H1 (cell line): ENCODE measurements around the gene GRK3. TPM values are rescaled to one million over a fixed set of nuclear protein-coding genes. Genes with fewer than 3 reads are reported as not detected.

Experiments used
- CTCF ChIA-PET: fragments of 300-600 bp; sonication (Branson Sonifier 250); formaldehyde crosslinking; loops from one replicate; lab custom pipeline; 2021; ENCODE audit not compliant: partially characterized antibody; lab: Charles Lee
- POLR2A ChIA-PET: fragments of 300-600 bp; sonication (Branson Sonifier 250); formaldehyde crosslinking; loops from one replicate; lab custom pipeline; 2021; ENCODE audit warnings: inconsistent platforms; ENCODE audit not compliant: partially characterized antibody; lab: Charles Lee
- DNase-seq, 2 experiments: peaks; one replicate each; pipeline versions ENCODE4 v3.0.0 to v3.0.0-alpha.2; 2010 to 2022; ENCODE audit warnings: low spot score in 2 of 2, low read depth in 1 of 2, mixed read lengths in 1 of 2
- FAIRE-seq: peaks from 2 replicates; lab custom pipeline; 2011; peaks lifted over from hg19 to GRCh38; lab: Jason Lieb, UNC
- H2AFZ ChIP-seq: 2 replicates; pipeline ENCODE4 v1.8.1; 2012; ENCODE audit warnings: low read length, inconsistent platforms
- H2AK5ac ChIP-seq: 2 replicates; pipeline ENCODE4 v1.6.1; 2013; ENCODE audit warnings: low read depth, low read length
- H2BK120ac ChIP-seq: replicated peaks from 2 replicates; pipeline ENCODE3; 2013; ENCODE audit warnings: low read depth, low read length, inconsistent platforms
- H2BK12ac ChIP-seq: 2 replicates; pipeline ENCODE4 v1.6.1; 2013; ENCODE audit warnings: low read depth, low read length
- H2BK15ac ChIP-seq: 2 replicates; pipeline ENCODE4 v1.6.1; 2013; ENCODE audit warnings: low read length
- H2BK20ac ChIP-seq: 2 replicates; pipeline ENCODE4 v1.6.1; 2013; ENCODE audit warnings: low read length
- H2BK5ac ChIP-seq: 2 replicates; pipeline ENCODE4 v1.6.1; 2013; ENCODE audit warnings: low read depth, low read length
- H3K14ac ChIP-seq: 2 replicates; pipeline ENCODE4 v1.6.1; 2013; ENCODE audit warnings: inconsistent platforms; ENCODE audit not compliant: insufficient read length
- H3K18ac ChIP-seq: 2 replicates; pipeline ENCODE4 v1.6.1; 2013; ENCODE audit warnings: low read length; ENCODE audit errors: extremely low read depth
- H3K23ac ChIP-seq: 2 replicates; pipeline ENCODE4 v1.6.1; 2013; ENCODE audit warnings: inconsistent platforms; ENCODE audit not compliant: insufficient read length
- H3K23me2 ChIP-seq: 2 replicates; pipeline ENCODE4 v1.6.1; 2013; ENCODE audit warnings: low read depth, low read length
- H3K27ac ChIP-seq: 2 replicates; pipeline ENCODE4 v1.6.1; 2011; ENCODE audit warnings: low read depth, low read length, inconsistent platforms
- H3K27me3 ChIP-seq, 4 experiments: replicated peaks in 1 of 4; 1 replicate in 1 of 4; 2 replicates in 3 of 4; pipeline versions ENCODE4 v1.6.1 to v1.8.1; 2011 to 2013; ENCODE audit warnings: low read length in 3 of 4, mild to moderate bottlenecking in 3 of 4, inconsistent platforms in 2 of 4, mixed read lengths in 2 of 4, moderate library complexity in 1 of 4; ENCODE audit not compliant: control insufficient read depth in 3 of 4, insufficient read depth in 3 of 4; ENCODE audit errors: extremely low read depth in 1 of 4
- H3K36me3 ChIP-seq, 4 experiments: 2 replicates each; pipeline versions ENCODE4 v1.6.1 to v1.8.1; 2011 to 2013; ENCODE audit warnings: mild to moderate bottlenecking in 4 of 4, low read length in 3 of 4, moderate library complexity in 2 of 4, control low read depth in 1 of 4, inconsistent platforms in 1 of 4; ENCODE audit not compliant: insufficient read depth in 4 of 4, control insufficient read depth in 2 of 4
- H3K4ac ChIP-seq: replicated peaks from 2 replicates; pipeline ENCODE3; 2013; ENCODE audit warnings: low read length, low read depth, mixed read lengths, inconsistent platforms; ENCODE audit not compliant: insufficient read length
- H3K4me1 ChIP-seq, 4 experiments: replicated peaks in 1 of 4; 1 replicate in 1 of 4; 2 replicates in 3 of 4; pipeline versions ENCODE4 v1.6.1 to v1.8.1; 2011 to 2013; ENCODE audit warnings: low read length in 3 of 4, inconsistent platforms in 2 of 4, mixed read lengths in 1 of 4; ENCODE audit not compliant: insufficient read depth in 4 of 4, control insufficient read depth in 3 of 4
- H3K4me2 ChIP-seq, 2 experiments: 2 replicates each; pipeline versions ENCODE4 v1.6.1 to v1.8.1; 2011 to 2013; ENCODE audit warnings: low read depth in 2 of 2, low read length in 2 of 2, control low read depth in 1 of 2, inconsistent platforms in 1 of 2, mild to moderate bottlenecking in 1 of 2; ENCODE audit not compliant: insufficient read depth in 1 of 2
- H3K4me3 ChIP-seq, 4 experiments: fragments of 200-600, 300-600 bp in 1 of 4; sonication (generic), shearing (Covaris generic), sonication (Bioruptor Twin) in 1 of 4; 2 replicates each; pipeline versions ENCODE4 v1.5.1 to v1.8.1; 2011 to 2016; ENCODE audit warnings: low read length in 4 of 4, low read depth in 3 of 4, control low read depth in 2 of 4, inconsistent platforms in 2 of 4, mild to moderate bottlenecking in 2 of 4, mixed read lengths in 1 of 4, moderate library complexity in 1 of 4; ENCODE audit not compliant: insufficient read depth in 2 of 4; ENCODE audit errors: extremely low read depth in 1 of 4
- H3K56ac ChIP-seq: replicated peaks from 2 replicates; pipeline ENCODE3; 2013; ENCODE audit warnings: low read depth, mild to moderate bottlenecking, mixed read lengths, low read length, inconsistent platforms; ENCODE audit not compliant: insufficient read length
- H3K79me1 ChIP-seq: 2 replicates; pipeline ENCODE4 v1.6.1; 2013; ENCODE audit warnings: low read depth, low read length, control low read depth
- H3K79me2 ChIP-seq, 2 experiments: 2 replicates each; pipeline versions ENCODE4 v1.6.1 to v1.8.1; 2012 to 2013; ENCODE audit warnings: low read length in 2 of 2, mild to moderate bottlenecking in 2 of 2, inconsistent platforms in 1 of 2; ENCODE audit not compliant: insufficient read depth in 2 of 2, control insufficient read depth in 1 of 2
- H3K9ac ChIP-seq, 4 experiments: replicated peaks in 1 of 4; 1 replicate in 1 of 4; 2 replicates in 3 of 4; pipeline versions ENCODE4 v1.6.1 to v1.8.1; 2011 to 2013; ENCODE audit warnings: low read depth in 3 of 4, low read length in 3 of 4, control low read depth in 2 of 4, mild to moderate bottlenecking in 2 of 4, moderate library complexity in 2 of 4, inconsistent platforms in 1 of 4; ENCODE audit errors: extremely low read depth in 1 of 4
- H3K9me3 ChIP-seq, 2 experiments: 2 replicates each; pipeline versions ENCODE4 v1.6.1 to v1.8.1; 2012 to 2013; ENCODE audit warnings: mild to moderate bottlenecking in 2 of 2, moderate library complexity in 2 of 2, control low read depth in 1 of 2, inconsistent platforms in 1 of 2, low read depth in 1 of 2, low read length in 1 of 2, mixed read lengths in 1 of 2; ENCODE audit not compliant: insufficient read depth in 2 of 2
- H4K20me1 ChIP-seq, 2 experiments: replicated peaks in 1 of 2; 2 replicates each; pipeline versions ENCODE3 to v1.8.1; 2011 to 2013; ENCODE audit warnings: inconsistent platforms in 2 of 2, low read length in 2 of 2, mild to moderate bottlenecking in 1 of 2; ENCODE audit not compliant: insufficient read depth in 2 of 2, control insufficient read depth in 1 of 2
- H4K5ac ChIP-seq: 2 replicates; pipeline ENCODE4 v1.6.1; 2013; ENCODE audit warnings: low read length, low read depth, mixed read lengths, inconsistent platforms; ENCODE audit not compliant: insufficient read length
- H4K8ac ChIP-seq: 2 replicates; pipeline ENCODE4 v1.8.0; 2013; ENCODE audit warnings: mild to moderate bottlenecking, moderate library complexity, low read length, inconsistent platforms; ENCODE audit not compliant: insufficient read depth; ENCODE audit errors: extremely low read depth
- H4K91ac ChIP-seq: replicated peaks from 2 replicates; pipeline ENCODE3; 2013; ENCODE audit warnings: low read length, mixed read lengths, inconsistent platforms; ENCODE audit not compliant: insufficient read length
- CBX5 ChIP-seq: fragments of 300-800, 300-1000 bp; sonication (generic); IDR thresholded peaks from 2 replicates; pipeline ENCODE4 v1.7.1; 2016; ENCODE audit warnings: antibody characterized with exemption, low read length, low read depth
- HDAC2 ChIP-seq, 2 experiments: fragments of 300-600 bp in 1 of 2; sonication (generic) in 1 of 2; IDR thresholded peaks; 2 replicates each; pipeline ENCODE4 v1.6.1; 2011 to 2012; ENCODE audit warnings: low read depth in 2 of 2, low read length in 2 of 2, mild to moderate bottlenecking in 2 of 2, moderate library complexity in 2 of 2, borderline replicate concordance in 1 of 2, inconsistent platforms in 1 of 2
- SAP30 ChIP-seq: fragments of 300-600 bp; sonication (generic); IDR thresholded peaks from 2 replicates; pipeline ENCODE4 v1.7.1; 2012; ENCODE audit warnings: low read length, moderate library complexity, mild to moderate bottlenecking, inconsistent platforms; ENCODE audit not compliant: insufficient read depth, insufficient replicate concordance
- SIX5 ChIP-seq: IDR thresholded peaks from 2 replicates; pipeline ENCODE4 v1.6.1; 2011; ENCODE audit warnings: mild to moderate bottlenecking, low read depth, low read length
- TAF1 ChIP-seq: IDR thresholded peaks from 2 replicates; pipeline ENCODE4 v1.6.1; 2011; ENCODE audit warnings: mild to moderate bottlenecking, low read depth, low read length
- WGBS, 2 experiments: shearing (Covaris generic) in 1 of 2; methylation state at CpG; one replicate each; pipeline versions ENCODE4 v1.1.6 to v1.1.7; 2013 to 2015; ENCODE audit warnings: low lambda C conversion rate in 2 of 2, mixed read lengths in 2 of 2, inconsistent platforms in 1 of 2, low coverage in 1 of 2, missing lambda C conversion rate in 1 of 2; ENCODE audit not compliant: insufficient replicate concordance in 2 of 2, insufficient coverage in 1 of 2, insufficient read length in 1 of 2; ENCODE audit errors: extremely low coverage in 1 of 2, missing lambda C conversion rate in 1 of 2; 5-methylcytosine and 5-hydroxymethylcytosine counted together
- polyA plus RNA-seq, 7 experiments: library from polyadenylated mRNA; depleted of rRNA in 3 of 7; stranded (reverse) in 5 of 7; unstranded in 2 of 7; fragments of >200 nt in 5 of 7; fragments of 200-250 nt in 2 of 7; gene quantifications; 1 replicate in 5 of 7; 2 replicates in 1 of 7; 4 replicates in 1 of 7; pipeline versions ENCODE4 v1.2.1 to v1.2.3, GENCODE V29; 2011 to 2013; ENCODE audit warnings: missing spikeins in 2 of 7, mixed read lengths in 2 of 7
- total RNA-seq: library from RNA; stranded (reverse); fragmentation: NEBNext Ultra II Directional; extraction: Animal tissue kit (Norgen Biotek cat#: 25700); gene quantifications from 2 replicates; pipeline ENCODE4 v1.2.1, GENCODE V29; 2021
- TF ChIP-seq, protein P1 (sequence below): IDR thresholded peaks from 2 replicates; pipeline ENCODE4 v1.6.1; 2011; ENCODE audit warnings: low read depth, mild to moderate bottlenecking, low read length; ENCODE audit not compliant: insufficient read depth

GRK3 gene
- total and polyA plus RNA-seq, 2 of the 8 experiments (the other 6 are each of a cell fraction or from before 2014, with no cell fraction given), result 7.5 to 35.3 TPM

DNA sequence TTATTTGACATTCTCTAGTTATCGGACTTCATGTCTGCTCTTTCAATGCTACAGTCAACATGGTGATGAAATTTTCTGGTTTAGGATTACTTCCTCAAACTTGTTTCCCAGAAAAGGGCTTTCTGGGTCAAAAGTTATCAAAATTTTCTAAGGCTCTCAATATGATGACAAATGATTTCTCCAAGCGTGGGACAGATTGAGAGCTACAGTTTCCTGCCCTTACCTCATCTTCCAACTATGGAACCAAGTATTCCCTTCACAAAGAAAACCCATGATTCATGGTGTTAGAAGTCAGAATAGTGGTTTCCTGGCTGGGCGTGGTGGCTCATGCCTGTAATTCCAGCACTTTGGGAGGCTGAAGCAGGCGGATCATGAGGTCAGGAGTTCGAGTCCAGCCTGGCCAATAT, 195.4 kb downstream of the GRK3 start:
- POLR2A ChIA-PET, result no interaction called here
- H3K79me2 ChIP-seq, result no peaks in the 10 kb centered on the region
- TF ChIP-seq CBX5, result no peak
- TF ChIP-seq, protein P1, sequence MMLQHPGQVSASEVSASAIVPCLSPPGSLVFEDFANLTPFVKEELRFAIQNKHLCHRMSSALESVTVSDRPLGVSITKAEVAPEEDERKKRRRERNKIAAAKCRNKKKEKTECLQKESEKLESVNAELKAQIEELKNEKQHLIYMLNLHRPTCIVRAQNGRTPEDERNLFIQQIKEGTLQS, result no peak
- TF ChIP-seq SIX5, result no peak
- TF ChIP-seq SAP30, result no peak
- no peak for TF ChIP-seq TAF1
- no peak for TF ChIP-seq HDAC2 (IDR thresholded peaks at IDR 0.05; ENCODE audit: borderline replicate concordance in 1 of 2, low read depth in 2 of 2, low read length in 2 of 2)

More for the DNA sequence above, 195.4 kb downstream of the GRK3 start:
- no peak overlapping the region for H2BK12ac ChIP-seq
- H2BK120ac ChIP-seq, result no peak overlapping the region
- no peak overlapping the region for H3K4ac ChIP-seq
- CTCF ChIA-PET, result interaction anchor here (1.5 to 5.0 kb wide), 2 partner anchors 13 to 216 kb away, joined by 3 to 31 read pairs; no protein-coding TSS in a partner anchor
- no peaks in the 10 kb centered on the region for H4K20me1 ChIP-seq
- no peak overlapping the region for H3K27ac ChIP-seq
- H4K5ac ChIP-seq, result no peak overlapping the region
- H2AFZ ChIP-seq, result no peak overlapping the region
- no peak for DNase-seq
- H2AK5ac ChIP-seq, result no peak overlapping the region
- no peak overlapping the region for H3K4me3 ChIP-seq
- no peak overlapping the region for H3K4me2 ChIP-seq
- H3K23me2 ChIP-seq, result no peaks in the 10 kb centered on the region
- H3K14ac ChIP-seq, result no peak overlapping the region
- no peak overlapping the region for H3K18ac ChIP-seq
- no peaks in the 10 kb centered on the region for H3K4me1 ChIP-seq
- WGBS, 2 experiments, result 81% methylated on average over 5 of the region's 5 CpGs; no CpG with 5 or more reads in 1 of the 2 experiments
- no peak overlapping the region for H2BK20ac ChIP-seq
- no peaks in the 10 kb centered on the region for H3K79me1 ChIP-seq
- FAIRE-seq, result no peak
- H3K9me3 ChIP-seq, result no peaks in the 10 kb centered on the region
- no peak overlapping the region for H2BK5ac ChIP-seq
- H3K27me3 ChIP-seq, result no peaks in the 10 kb centered on the region
- H3K36me3 ChIP-seq, result no peaks in the 10 kb centered on the region
- H3K9ac ChIP-seq, result no peak overlapping the region
- no peak overlapping the region for H3K23ac ChIP-seq
- no peak overlapping the region for H4K8ac ChIP-seq
- H3K56ac ChIP-seq, result no peak overlapping the region
- H2BK15ac ChIP-seq, result no peak overlapping the region
- no peak overlapping the region for H4K91ac ChIP-seq
